Measurements from ENCODE around the gene KCNF1.
"Not testable (repeated sequence)": the region's sequence is repeated elsewhere in the genome, so short reads cannot be mapped to it uniquely, and the experiment has no call there.

The KCNF1 gene

GRCh38 chr2:10939058-10939457 is 27.3 kb downstream of the KCNF1 start:
- DNase-seq (ENCODE audit: low spot score) = no peak

GRCh38 chr2:10940596-10940995 is 28.9 kb downstream of the KCNF1 start:
- no peak for DNase-seq (ENCODE audit: low spot score)

- no peak for DNase-seq (ENCODE audit: low spot score)
Observed at GRCh38 chr2:10941383-10941782, 29.6 kb downstream of the KCNF1 start.

- no peak for DNase-seq (ENCODE audit: low spot score)
Observed at GRCh38 chr2:10944799-10945198, 33.1 kb downstream of the KCNF1 start.

GRCh38 chr2:10946394-10946793 is 34.7 kb downstream of the KCNF1 start:
- no peak for DNase-seq (ENCODE audit: low spot score)

GRCh38 chr2:10947005-10947440 is 35.3 kb downstream of the KCNF1 start:
- peak; percentile 56 for DNase-seq (ENCODE audit: low spot score)

- no peak for DNase-seq (ENCODE audit: low spot score)
Observed at GRCh38 chr2:10947446-10948187, 35.9 kb downstream of the KCNF1 start.

- no peak for DNase-seq (ENCODE audit: low spot score)
Observed at GRCh38 chr2:10948188-10948564, 36.4 kb downstream of the KCNF1 start.

GRCh38 chr2:10948606-10949230 is 37.0 kb downstream of the KCNF1 start:
- DNase-seq (ENCODE audit: low spot score) = no peak

GRCh38 chr2:10949835-10950234 is 38.1 kb downstream of the KCNF1 start:
- DNase-seq (ENCODE audit: low spot score) = no peak

GRCh38 chr2:10951558-10952414 is 40.1 kb downstream of the KCNF1 start:
- no peak for DNase-seq (ENCODE audit: low spot score)

- no peak for DNase-seq (ENCODE audit: low spot score)
Observed at GRCh38 chr2:10954416-10954815, 42.7 kb downstream of the KCNF1 start.

- DNase-seq (ENCODE audit: low spot score) = no peak
Observed at GRCh38 chr2:10954856-10955818, 43.4 kb downstream of the KCNF1 start.

- DNase-seq (ENCODE audit: low spot score) = no peak
Observed at GRCh38 chr2:10956006-10956790, 44.5 kb downstream of the KCNF1 start.

- no peak for DNase-seq (ENCODE audit: low spot score)
Observed at GRCh38 chr2:10957391-10957790, 45.7 kb downstream of the KCNF1 start.

- DNase-seq (ENCODE audit: low spot score) = not testable (repeated sequence)
Observed at GRCh38 chr2:10958452-10958851, 46.7 kb downstream of the KCNF1 start.

GRCh38 chr2:10960606-10961489 is 49.1 kb downstream of the KCNF1 start:
- no peak for DNase-seq (ENCODE audit: low spot score)

GRCh38 chr2:10961490-10961875 is 49.7 kb downstream of the KCNF1 start:
- no peak for DNase-seq (ENCODE audit: low spot score)

GRCh38 chr2:10962004-10962403 is 50.3 kb downstream of the KCNF1 start:
- no peak for DNase-seq (ENCODE audit: low spot score)

GRCh38 chr2:10963155-10963554 is 51.4 kb downstream of the KCNF1 start:
- no peak for DNase-seq (ENCODE audit: low spot score)

Measured in putamen (tissue), 1 donor.